Osteocyte (in vitro differentiated cells): ENCODE results near the gene CWC25. TPM values are rescaled to one million over a fixed set of nuclear protein-coding genes. Genes with fewer than 3 reads are reported as not detected.

Experiments
- DNase-seq: peaks from one replicate; pipeline ENCODE4 v3.0.0; 2021; ENCODE audit warnings: mixed read lengths; ENCODE audit not compliant: unreplicated experiment; ENCODE audit errors: extremely low spot score
- H3K27ac Mint-ChIP-seq: one replicate; pipeline ENCODE4 v1.8.0; 2021; ENCODE audit warnings: mild to moderate bottlenecking, mixed read lengths; ENCODE audit not compliant: unreplicated experiment
- H3K27me3 Mint-ChIP-seq: one replicate; pipeline ENCODE4 v1.8.0; 2021; ENCODE audit warnings: mixed read lengths; ENCODE audit not compliant: unreplicated experiment
- H3K36me3 Mint-ChIP-seq: one replicate; pipeline ENCODE4 v1.8.0; 2021; ENCODE audit warnings: mixed read lengths; ENCODE audit not compliant: unreplicated experiment
- H3K4me1 Mint-ChIP-seq: one replicate; pipeline ENCODE4 v1.8.0; 2021; ENCODE audit warnings: mixed read lengths; ENCODE audit not compliant: unreplicated experiment
- H3K4me3 Mint-ChIP-seq: one replicate; pipeline ENCODE4 v1.8.0; 2021; ENCODE audit warnings: mild to moderate bottlenecking, moderate library complexity, mixed read lengths; ENCODE audit not compliant: unreplicated experiment
- H3K9me3 Mint-ChIP-seq: one replicate; pipeline ENCODE4 v1.8.0; 2021; ENCODE audit warnings: mixed read lengths; ENCODE audit not compliant: unreplicated experiment
- long read RNA-seq: library from polyadenylated mRNA; unstranded; transcript quantifications from one replicate; pipeline ENCODE4 v2.0.0, GENCODE V29; 2021
- total RNA-seq: library from RNA; stranded (reverse); gene quantifications from 2 replicates; pipeline ENCODE4 v1.2.1, GENCODE V29; 2021
- TF ChIP-seq, protein P1 (sequence below): fragments of 200-600 bp; sonication (generic); IDR thresholded peaks from 2 replicates; pipeline ENCODE4 v1.5.0; 2021; ENCODE audit warnings: antibody characterized with exemption, mild to moderate bottlenecking, moderate library complexity

The CWC25 gene
- 16.5 and 17.2 TPM in 2 replicates for total RNA-seq
- long read RNA-seq, transcript CWC25-202 (10 exons, 3,234 nt), result major isoform, 36 of 53 reads
- long read RNA-seq, partial matches to known transcripts, result 4 of 53 reads
- long read RNA-seq, other reads (novel, unspliced or antisense), result 13 of 53 reads

DNA sequence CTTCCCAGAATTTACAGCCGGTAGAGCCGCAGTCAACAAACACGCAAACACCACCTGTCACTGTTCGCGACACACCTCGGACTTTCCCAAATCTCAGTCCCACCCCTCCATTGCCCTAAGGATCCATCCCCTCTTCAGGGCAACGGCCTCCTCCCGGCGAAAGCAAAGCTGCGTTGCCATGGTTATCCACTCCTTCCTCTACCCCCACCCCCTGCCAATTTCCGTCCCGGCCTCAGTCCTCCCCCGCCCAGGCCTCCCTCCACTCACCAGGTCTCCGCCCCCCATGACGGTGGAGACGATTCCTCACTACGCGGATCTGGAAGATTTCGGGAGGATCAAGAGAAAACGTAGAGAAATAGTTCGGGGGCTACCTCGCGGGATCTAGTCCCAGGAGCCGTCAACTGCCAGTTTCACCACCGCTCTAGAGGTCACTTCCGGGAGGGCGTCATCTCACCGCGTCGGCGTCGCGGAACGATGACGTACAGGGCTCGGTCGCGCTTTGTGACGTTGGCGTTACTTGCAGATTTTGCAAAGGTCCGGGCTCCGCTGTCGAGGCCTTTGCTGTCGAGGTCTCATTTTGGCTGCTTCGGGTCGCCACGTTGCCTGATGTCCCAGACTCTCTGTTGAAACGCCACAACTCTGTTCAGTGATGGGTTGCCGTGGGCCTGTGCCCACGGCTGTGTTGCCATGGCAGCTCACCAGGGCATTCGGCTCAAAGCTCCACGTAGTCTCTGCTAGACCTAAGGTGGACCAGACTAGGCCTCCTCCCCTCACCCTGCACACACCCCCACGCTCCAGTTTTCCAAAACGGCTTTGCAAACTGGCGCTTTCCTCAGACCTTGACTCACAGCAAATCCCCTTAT is at the start of gene CWC25:
CWC25 (minus strand) TSS at position 423 of the 863 bp plus-strand sequence; CDS start at position 285, 138 bp downstream.
- H3K4me1 Mint-ChIP-seq, result peaks cover 24% of the 10 kb centered on the region
- H3K36me3 Mint-ChIP-seq, result peaks cover 9% of the 10 kb centered on the region
- H3K4me3 Mint-ChIP-seq, result peak within 1 kb of the TSS; percentile 98
- peak within 1 kb of the TSS; percentile 100 for H3K27ac Mint-ChIP-seq
- H3K27me3 Mint-ChIP-seq, result peaks cover 4% of the 10 kb centered on the region
- no peaks in the 10 kb centered on the region for H3K9me3 Mint-ChIP-seq
- TF ChIP-seq, protein P1, sequence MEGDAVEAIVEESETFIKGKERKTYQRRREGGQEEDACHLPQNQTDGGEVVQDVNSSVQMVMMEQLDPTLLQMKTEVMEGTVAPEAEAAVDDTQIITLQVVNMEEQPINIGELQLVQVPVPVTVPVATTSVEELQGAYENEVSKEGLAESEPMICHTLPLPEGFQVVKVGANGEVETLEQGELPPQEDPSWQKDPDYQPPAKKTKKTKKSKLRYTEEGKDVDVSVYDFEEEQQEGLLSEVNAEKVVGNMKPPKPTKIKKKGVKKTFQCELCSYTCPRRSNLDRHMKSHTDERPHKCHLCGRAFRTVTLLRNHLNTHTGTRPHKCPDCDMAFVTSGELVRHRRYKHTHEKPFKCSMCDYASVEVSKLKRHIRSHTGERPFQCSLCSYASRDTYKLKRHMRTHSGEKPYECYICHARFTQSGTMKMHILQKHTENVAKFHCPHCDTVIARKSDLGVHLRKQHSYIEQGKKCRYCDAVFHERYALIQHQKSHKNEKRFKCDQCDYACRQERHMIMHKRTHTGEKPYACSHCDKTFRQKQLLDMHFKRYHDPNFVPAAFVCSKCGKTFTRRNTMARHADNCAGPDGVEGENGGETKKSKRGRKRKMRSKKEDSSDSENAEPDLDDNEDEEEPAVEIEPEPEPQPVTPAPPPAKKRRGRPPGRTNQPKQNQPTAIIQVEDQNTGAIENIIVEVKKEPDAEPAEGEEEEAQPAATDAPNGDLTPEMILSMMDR, result no peak
- peak; percentile 98 for DNase-seq

DNA sequence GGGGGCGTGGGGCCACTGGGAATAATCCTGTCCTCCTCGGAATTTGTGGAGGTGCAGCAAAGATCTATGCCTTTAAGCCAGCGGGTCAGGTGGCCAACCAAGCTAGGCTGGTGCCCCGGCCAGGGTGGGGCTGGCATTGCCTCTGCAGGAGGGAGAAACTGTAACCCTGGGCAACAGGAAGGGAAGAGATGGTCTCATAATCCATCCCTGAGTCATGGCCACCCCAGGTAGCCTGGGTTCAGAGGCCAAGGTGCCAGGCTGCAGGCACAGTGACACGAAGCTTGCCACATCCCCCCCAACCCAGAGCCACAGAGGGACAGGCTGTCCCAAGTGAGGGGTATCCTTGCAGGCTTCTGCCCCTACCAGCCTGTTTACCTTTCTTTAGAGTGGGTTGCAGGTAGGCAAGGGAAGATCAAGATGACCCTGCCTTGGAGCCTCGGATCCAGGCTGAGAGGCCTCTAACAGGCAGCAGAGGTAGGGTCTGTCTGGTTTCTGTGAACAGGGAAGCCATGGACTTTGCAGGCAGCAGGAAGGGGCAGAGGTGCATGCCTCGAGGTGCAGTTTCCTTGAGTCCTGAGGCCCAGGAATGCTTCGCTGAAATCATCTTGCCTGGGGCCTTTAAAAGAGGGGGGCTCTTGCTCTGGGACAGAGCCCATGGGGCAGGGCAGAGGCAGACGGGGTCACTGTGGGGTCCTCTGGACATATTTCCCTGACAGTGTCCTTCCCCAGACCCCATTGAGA is 48.7 kb upstream of the CWC25 start:
- Mint-ChIP-seq H3K27me3 (no peaks in the 10 kb centered on the region), H3K4me3 (peak overlapping the region; percentile 69), H3K27ac (peak overlapping the region; percentile 84), H3K9me3 (no peaks in the 10 kb centered on the region), H3K36me3 (peaks cover 11% of the 10 kb centered on the region), H3K4me1 (peaks cover 76% of the 10 kb centered on the region)
- TF ChIP-seq, protein P1, result no peak
- no peak for DNase-seq

DNA sequence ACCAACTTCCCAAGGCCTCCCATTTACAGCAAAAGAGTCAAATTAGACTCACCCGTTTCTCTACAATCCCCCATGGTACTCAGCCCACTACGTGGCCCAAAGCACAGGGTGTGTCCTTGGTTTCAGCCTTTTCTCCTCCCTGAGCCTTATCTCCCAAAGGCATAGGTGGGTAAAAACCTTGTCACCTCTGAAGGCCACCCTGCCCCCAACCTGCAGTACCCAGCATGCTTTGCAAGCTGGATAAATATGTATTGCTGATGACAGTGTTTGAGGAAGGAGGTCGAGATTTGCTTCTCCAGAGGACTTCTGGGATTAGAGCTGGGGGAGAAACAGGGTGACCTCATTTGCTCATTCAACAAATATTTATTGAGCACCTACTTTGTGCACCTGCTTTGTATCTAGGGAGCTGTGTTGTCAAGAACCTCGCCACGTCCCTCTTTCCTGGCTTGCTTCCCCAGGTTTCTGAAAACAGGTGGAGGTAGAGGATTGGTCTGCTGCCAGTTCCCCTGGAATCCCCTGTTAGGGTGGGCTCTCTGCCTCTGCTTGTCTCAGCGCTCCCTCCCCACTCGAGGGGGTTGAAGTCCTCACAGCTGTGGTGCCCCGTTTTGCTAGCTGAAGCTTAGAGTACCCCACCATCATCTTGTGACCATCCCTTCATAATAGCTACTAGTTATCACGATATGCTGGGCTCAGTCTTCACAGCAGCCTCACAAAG is 47.7 kb upstream of the CWC25 start:
- no peaks in the 10 kb centered on the region for H3K9me3 Mint-ChIP-seq
- peaks cover 76% of the 10 kb centered on the region for H3K4me1 Mint-ChIP-seq
- DNase-seq, result no peak
- H3K27me3 Mint-ChIP-seq, result no peaks in the 10 kb centered on the region
- H3K4me3 Mint-ChIP-seq, result peak overlapping the region; percentile 94
- H3K27ac Mint-ChIP-seq, result peak overlapping the region; percentile 84
- TF ChIP-seq, protein P1, result no peak
- H3K36me3 Mint-ChIP-seq, result peaks cover 7% of the 10 kb centered on the region

DNA sequence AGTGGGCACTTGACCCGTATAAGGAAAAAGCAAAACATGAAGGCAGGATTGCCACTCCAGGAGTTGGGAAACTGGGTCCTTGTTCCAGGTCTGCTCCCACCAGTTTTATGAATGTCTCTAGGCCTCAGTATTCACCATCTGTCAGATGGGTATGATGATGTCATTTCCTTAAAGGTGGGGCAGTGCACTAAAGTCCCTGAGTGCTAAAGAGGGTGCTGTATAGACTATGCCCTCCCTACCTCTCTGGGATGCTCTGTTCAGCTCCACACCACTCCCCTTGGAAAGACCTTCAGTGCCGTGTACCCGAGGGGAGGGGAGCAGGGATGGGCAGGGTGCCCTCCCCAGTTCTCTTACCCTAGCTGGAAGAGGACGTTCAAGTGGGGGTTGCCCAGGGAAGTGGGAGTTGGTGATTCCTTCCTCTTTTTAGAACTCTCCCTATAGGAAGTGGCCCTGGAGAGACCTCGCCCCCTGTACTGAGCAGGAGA is 46.9 kb upstream of the CWC25 start:
- peak overlapping the region; percentile 84 for H3K27ac Mint-ChIP-seq
- no peaks in the 10 kb centered on the region for H3K27me3 Mint-ChIP-seq
- TF ChIP-seq, protein P1, result no peak
- DNase-seq, result no peak
- peaks cover 74% of the 10 kb centered on the region for H3K4me1 Mint-ChIP-seq
- H3K4me3 Mint-ChIP-seq, result peak overlapping the region; percentile 94
- H3K36me3 Mint-ChIP-seq, result peaks cover 7% of the 10 kb centered on the region
- no peaks in the 10 kb centered on the region for H3K9me3 Mint-ChIP-seq
